Calu3 (cell line): ENCODE measurements around the gene ZNF511. TPM values are rescaled to one million over a fixed set of nuclear protein-coding genes. Genes with fewer than 3 reads are reported as not detected.

Experiments used
- BruUV-seq: library from RNA; stranded (reverse); fragments of 400-500 nt; replicated peaks from 2 replicates; lab custom pipeline; 2021; lab: Mats Ljungman, UMichigan
- CTCF ChIA-PET: fragments of 300-600 bp; sonication (Branson Sonifier 250); formaldehyde crosslinking; loops from one replicate; lab custom pipeline; 2022; ENCODE audit warnings: antibody characterized with exemption; lab: Charles Lee
- DNase-seq: peaks from one replicate; pipeline ENCODE4 v3.0.0; 2022
- H3K27ac Mint-ChIP-seq: one replicate; pipeline ENCODE4 v1.8.0; 2022; ENCODE audit warnings: mixed read lengths; ENCODE audit not compliant: unreplicated experiment
- H3K27me3 Mint-ChIP-seq: one replicate; pipeline ENCODE4 v1.8.0; 2022; ENCODE audit warnings: mixed read lengths; ENCODE audit not compliant: unreplicated experiment
- H3K36me3 Mint-ChIP-seq: one replicate; pipeline ENCODE4 v1.8.0; 2022; ENCODE audit warnings: mild to moderate bottlenecking, moderate library complexity, mixed read lengths; ENCODE audit not compliant: insufficient read depth, unreplicated experiment
- H3K4me1 Mint-ChIP-seq: one replicate; pipeline ENCODE4 v1.8.0; 2022; ENCODE audit warnings: mild to moderate bottlenecking, low read depth, mixed read lengths; ENCODE audit not compliant: unreplicated experiment
- H3K4me3 Mint-ChIP-seq: one replicate; pipeline ENCODE4 v1.8.0; 2022; ENCODE audit warnings: mild to moderate bottlenecking, low read depth, moderate library complexity, mixed read lengths; ENCODE audit not compliant: unreplicated experiment
- H3K9me3 Mint-ChIP-seq: one replicate; pipeline ENCODE4 v1.8.0; 2022; ENCODE audit warnings: low read depth, mixed read lengths; ENCODE audit not compliant: unreplicated experiment
- intact Hi-C: fragments of 100-400 bp; cut with micrococcal nuclease; formaldehyde crosslinking; loops from one replicate; pipeline ENCODE4 v1.10.0; 2022; ENCODE audit not compliant: unreplicated experiment
- total RNA-seq: library from RNA; stranded (reverse); gene quantifications from 2 replicates; pipeline ENCODE4 v1.2.3, GENCODE V29; 2022
- TF ChIP-seq, protein P1 (sequence below): fragments of 200-600 bp; IDR thresholded peaks from one replicate; pipeline ENCODE4 v1.8.0; 2022; ENCODE audit warnings: antibody characterized with exemption; ENCODE audit not compliant: unreplicated experiment

Gene ZNF511
- total RNA-seq, 1 experiment from 2014 or later, result 24.0 TPM

GRCh38 chr10:133307776-133308420, 816 bp upstream of the ZNF511 start:
- no peaks in the 10 kb centered on the region for H3K9me3 Mint-ChIP-seq
- peak; percentile 85 for DNase-seq
- peaks cover 8% of the 10 kb centered on the region for H3K4me1 Mint-ChIP-seq
- intact Hi-C loops, result no loop called here
- no peaks in the 10 kb centered on the region for H3K27me3 Mint-ChIP-seq
- CTCF ChIA-PET, result interaction anchor here (1.2 kb wide), 1 partner anchor 16 kb away, joined by 4 read pairs; no protein-coding TSS in a partner anchor
- peaks cover 32% of the 10 kb centered on the region for H3K36me3 Mint-ChIP-seq
- TF ChIP-seq, protein P1, sequence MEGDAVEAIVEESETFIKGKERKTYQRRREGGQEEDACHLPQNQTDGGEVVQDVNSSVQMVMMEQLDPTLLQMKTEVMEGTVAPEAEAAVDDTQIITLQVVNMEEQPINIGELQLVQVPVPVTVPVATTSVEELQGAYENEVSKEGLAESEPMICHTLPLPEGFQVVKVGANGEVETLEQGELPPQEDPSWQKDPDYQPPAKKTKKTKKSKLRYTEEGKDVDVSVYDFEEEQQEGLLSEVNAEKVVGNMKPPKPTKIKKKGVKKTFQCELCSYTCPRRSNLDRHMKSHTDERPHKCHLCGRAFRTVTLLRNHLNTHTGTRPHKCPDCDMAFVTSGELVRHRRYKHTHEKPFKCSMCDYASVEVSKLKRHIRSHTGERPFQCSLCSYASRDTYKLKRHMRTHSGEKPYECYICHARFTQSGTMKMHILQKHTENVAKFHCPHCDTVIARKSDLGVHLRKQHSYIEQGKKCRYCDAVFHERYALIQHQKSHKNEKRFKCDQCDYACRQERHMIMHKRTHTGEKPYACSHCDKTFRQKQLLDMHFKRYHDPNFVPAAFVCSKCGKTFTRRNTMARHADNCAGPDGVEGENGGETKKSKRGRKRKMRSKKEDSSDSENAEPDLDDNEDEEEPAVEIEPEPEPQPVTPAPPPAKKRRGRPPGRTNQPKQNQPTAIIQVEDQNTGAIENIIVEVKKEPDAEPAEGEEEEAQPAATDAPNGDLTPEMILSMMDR, result peak; percentile 58
- peak overlapping the region; percentile 82 for H3K27ac Mint-ChIP-seq
- H3K4me3 Mint-ChIP-seq, result peak overlapping the region; percentile 76
- BruUV-seq, result no TSS peak

DNA sequence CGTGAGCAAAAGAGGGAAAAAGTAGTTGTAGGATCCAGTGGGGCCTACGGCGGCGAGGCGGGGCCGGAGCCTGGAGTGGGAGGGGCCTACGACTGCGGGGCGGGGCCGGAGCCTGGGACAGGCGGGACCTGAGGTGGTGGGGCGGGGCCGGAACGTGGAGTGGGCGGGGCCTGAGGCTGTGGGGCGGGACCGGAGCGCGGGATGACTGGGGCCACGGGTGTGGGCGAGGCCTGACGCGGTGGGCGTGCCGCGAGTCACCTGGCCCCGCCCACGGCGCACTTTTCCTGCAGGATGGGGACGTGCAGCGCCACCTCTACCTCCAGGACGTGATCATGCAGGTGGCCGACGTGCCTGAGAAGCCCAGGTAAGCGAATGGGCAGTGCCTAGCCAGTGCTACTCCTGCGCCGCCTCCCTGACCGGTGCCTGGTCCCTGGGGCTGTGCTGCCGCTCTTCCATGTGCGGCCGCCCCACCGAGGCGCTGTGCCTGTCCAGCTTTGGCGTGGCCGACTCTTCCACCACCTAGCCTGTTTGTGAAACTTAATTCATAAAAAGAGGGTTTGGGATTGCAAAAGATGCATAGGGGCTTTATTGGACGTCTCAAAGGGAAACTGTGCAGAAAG, 496 bp downstream of the ZNF511 start:
- CTCF ChIA-PET, result no interaction called here
- intact Hi-C loops, result no loop called here

DNA sequence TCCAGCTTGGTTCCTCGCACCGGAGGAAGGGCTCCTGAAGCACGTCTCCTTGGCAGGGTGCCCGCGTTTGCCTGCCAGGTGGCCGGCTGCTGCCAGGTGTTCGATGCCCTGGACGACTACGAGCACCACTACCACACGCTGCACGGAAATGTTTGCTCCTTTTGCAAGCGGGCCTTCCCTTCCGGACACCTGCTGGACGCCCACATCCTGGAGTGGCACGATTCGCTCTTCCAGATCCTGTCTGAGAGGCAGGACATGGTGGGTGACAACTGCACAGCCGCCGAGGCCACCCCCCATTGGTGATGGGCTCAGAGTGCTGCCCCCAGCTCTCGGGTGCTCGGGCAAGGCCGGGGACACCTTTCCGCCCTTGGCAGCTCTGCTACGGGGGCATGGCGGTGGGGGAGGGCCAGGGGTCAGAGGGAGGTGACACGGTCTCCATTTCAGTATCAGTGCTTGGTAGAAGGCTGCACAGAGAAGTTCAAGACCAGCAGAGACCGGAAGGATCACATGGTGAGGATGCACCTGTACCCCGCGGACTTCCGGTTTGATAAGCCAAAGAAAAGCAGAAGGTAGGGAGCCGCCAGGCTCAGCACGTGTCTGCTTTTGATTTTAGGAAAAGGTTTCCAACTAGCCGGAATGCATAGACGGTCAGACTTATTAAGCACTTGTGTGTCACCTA, 1.1 kb downstream of the ZNF511 start:
- intact Hi-C loops, result no loop called here
- Mint-ChIP-seq H3K4me3 (no peak overlapping the region), H3K27me3 (no peaks in the 10 kb centered on the region), H3K4me1 (peaks cover 8% of the 10 kb centered on the region), H3K27ac (no peak overlapping the region), H3K9me3 (no peaks in the 10 kb centered on the region), H3K36me3 (peaks cover 32% of the 10 kb centered on the region)
- CTCF ChIA-PET, result no interaction called here
- BruUV-seq, result no TSS peak
- TF ChIP-seq, protein P1, result no peak
- DNase-seq, result no peak

More for the DNA sequence above, 496 bp downstream of the ZNF511 start:
- no peaks in the 10 kb centered on the region for H3K27me3 Mint-ChIP-seq
- no peak overlapping the region for H3K27ac Mint-ChIP-seq
- peaks cover 32% of the 10 kb centered on the region for H3K36me3 Mint-ChIP-seq
- peak; percentile 90 for DNase-seq
- H3K4me1 Mint-ChIP-seq, result peaks cover 8% of the 10 kb centered on the region
- no TSS peak for BruUV-seq
- peak overlapping the region; percentile 76 for H3K4me3 Mint-ChIP-seq
- H3K9me3 Mint-ChIP-seq, result no peaks in the 10 kb centered on the region
- TF ChIP-seq, protein P1, result no peak

GRCh38 chr10:133310399-133310755, 1.7 kb downstream of the ZNF511 start:
- TF ChIP-seq, protein P1, result no peak
- DNase-seq, result no peak
- no peak overlapping the region for H3K4me3 Mint-ChIP-seq
- BruUV-seq, result no TSS peak
- H3K9me3 Mint-ChIP-seq, result no peaks in the 10 kb centered on the region
- peaks cover 30% of the 10 kb centered on the region for H3K36me3 Mint-ChIP-seq
- no peaks in the 10 kb centered on the region for H3K27me3 Mint-ChIP-seq
- CTCF ChIA-PET, result no interaction called here
- H3K4me1 Mint-ChIP-seq, result peaks cover 4% of the 10 kb centered on the region
- H3K27ac Mint-ChIP-seq, result no peak overlapping the region
- intact Hi-C loops, result no loop called here
